ENCODE measurements around the gene RPS14.

Gene RPS14

GRCh38 chr5:150395688-150395975, 53.9 kb downstream of the RPS14 start:
- no peak for DNase-seq (ENCODE audit: low read depth)
- no peak overlapping the region for H3K4me3 ChIP-seq (ENCODE audit: low read depth, low read length)
- no peak for TF ChIP-seq CTCF (conservative IDR thresholded peaks at IDR 0.05; ENCODE audit: low read depth, low read length)

GRCh38 chr5:150394912-150395687, 54.4 kb downstream of the RPS14 start:
- H3K4me3 ChIP-seq (ENCODE audit: low read depth, low read length): no peak overlapping the region
- TF ChIP-seq CTCF (conservative IDR thresholded peaks at IDR 0.05; ENCODE audit: low read depth, low read length): no peak
- DNase-seq (ENCODE audit: low read depth): no peak

GRCh38 chr5:150394131-150394530, 55.4 kb downstream of the RPS14 start:
- TF ChIP-seq CTCF (conservative IDR thresholded peaks at IDR 0.05; ENCODE audit: low read depth, low read length): no peak
- no peak overlapping the region for H3K4me3 ChIP-seq (ENCODE audit: low read depth, low read length)
- peak; percentile 59 for DNase-seq (ENCODE audit: low read depth)

GRCh38 chr5:150393096-150393645, 56.4 kb downstream of the RPS14 start:
- TF ChIP-seq CTCF (conservative IDR thresholded peaks at IDR 0.05; ENCODE audit: low read depth, low read length): no peak
- no peak for DNase-seq (ENCODE audit: low read depth)
- no peak overlapping the region for H3K4me3 ChIP-seq (ENCODE audit: low read depth, low read length)

- DNase-seq (ENCODE audit: low read depth): no peak
- TF ChIP-seq CTCF (conservative IDR thresholded peaks at IDR 0.05; ENCODE audit: low read depth, low read length): no peak
- no peak overlapping the region for H3K4me3 ChIP-seq (ENCODE audit: low read depth, low read length)
Observed at GRCh38 chr5:150392680-150393079, 56.9 kb downstream of the RPS14 start.

All from choroid plexus epithelial cell (primary cell).